ENCODE measurements around the gene LTN1.

DNA sequence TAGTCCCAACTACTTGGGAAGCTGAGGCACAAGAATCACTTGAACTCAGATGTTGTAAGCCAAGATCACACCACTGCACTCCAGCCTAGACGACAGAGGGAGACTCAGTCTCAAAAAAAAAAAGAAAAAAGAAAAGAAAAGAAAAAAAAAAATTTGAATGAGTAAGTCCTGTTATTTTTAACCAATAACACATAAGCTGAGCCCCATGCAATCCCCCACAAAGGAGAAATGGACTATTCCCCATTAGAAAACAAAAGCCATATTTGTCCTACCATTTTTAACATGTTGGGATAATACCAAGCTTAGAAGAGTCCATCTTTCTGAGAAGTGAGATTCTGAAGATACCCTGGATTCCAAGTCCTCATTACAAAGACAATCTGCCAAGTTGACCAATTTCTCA is 32.4 kb downstream of the LTN1 start:
- TF ChIP-seq, protein P1, sequence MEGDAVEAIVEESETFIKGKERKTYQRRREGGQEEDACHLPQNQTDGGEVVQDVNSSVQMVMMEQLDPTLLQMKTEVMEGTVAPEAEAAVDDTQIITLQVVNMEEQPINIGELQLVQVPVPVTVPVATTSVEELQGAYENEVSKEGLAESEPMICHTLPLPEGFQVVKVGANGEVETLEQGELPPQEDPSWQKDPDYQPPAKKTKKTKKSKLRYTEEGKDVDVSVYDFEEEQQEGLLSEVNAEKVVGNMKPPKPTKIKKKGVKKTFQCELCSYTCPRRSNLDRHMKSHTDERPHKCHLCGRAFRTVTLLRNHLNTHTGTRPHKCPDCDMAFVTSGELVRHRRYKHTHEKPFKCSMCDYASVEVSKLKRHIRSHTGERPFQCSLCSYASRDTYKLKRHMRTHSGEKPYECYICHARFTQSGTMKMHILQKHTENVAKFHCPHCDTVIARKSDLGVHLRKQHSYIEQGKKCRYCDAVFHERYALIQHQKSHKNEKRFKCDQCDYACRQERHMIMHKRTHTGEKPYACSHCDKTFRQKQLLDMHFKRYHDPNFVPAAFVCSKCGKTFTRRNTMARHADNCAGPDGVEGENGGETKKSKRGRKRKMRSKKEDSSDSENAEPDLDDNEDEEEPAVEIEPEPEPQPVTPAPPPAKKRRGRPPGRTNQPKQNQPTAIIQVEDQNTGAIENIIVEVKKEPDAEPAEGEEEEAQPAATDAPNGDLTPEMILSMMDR (IDR thresholded peaks at IDR 0.05): no peak
- TF ChIP-seq POLR2A (IDR thresholded peaks at IDR 0.05): no peak

Data from lower leg skin (tissue), 3 donors.